ENCODE measurements around the gene SNORC.
A peak's percentile ranks its signal among the peaks of the same experiment; 100 is the strongest.

SNORC gene

DNA sequence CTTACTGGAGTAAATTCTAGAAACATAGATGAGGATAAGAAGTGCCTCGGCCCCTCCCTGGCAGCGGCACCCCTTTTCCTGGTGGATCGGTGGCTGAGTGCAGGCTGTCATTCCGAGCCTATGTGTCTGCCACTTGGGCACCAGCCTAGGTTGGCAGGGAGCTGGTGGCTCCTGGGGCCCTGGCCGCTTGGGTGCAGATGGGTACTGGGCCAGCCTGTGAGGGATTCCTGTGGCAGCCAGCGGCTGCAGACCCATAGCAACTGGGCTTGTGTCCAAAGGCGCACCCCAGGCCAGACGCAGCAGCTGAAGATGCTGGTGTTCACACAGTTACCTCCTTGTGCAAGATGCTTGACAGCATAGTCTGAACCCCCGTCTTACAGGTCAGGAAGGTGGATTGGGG is 2.8 kb downstream of the SNORC start:
- Histone ChIP-seq H3K36me3 (ENCODE audit: control insufficient read depth, insufficient read depth, low read length) (no peaks in the 10 kb centered on the region; the same call in 1 of the 2 replicates), H3K27me3 (replicated peaks; ENCODE audit: control insufficient read depth, insufficient read depth, low read length) (no peaks in the 10 kb centered on the region), H3K4me3 (replicated peaks; ENCODE audit: low read depth, low read length) (no peak overlapping the region)
- DNase-seq (ENCODE audit: extremely low read depth, insufficient read length), result no peak
- TF ChIP-seq, protein P1, sequence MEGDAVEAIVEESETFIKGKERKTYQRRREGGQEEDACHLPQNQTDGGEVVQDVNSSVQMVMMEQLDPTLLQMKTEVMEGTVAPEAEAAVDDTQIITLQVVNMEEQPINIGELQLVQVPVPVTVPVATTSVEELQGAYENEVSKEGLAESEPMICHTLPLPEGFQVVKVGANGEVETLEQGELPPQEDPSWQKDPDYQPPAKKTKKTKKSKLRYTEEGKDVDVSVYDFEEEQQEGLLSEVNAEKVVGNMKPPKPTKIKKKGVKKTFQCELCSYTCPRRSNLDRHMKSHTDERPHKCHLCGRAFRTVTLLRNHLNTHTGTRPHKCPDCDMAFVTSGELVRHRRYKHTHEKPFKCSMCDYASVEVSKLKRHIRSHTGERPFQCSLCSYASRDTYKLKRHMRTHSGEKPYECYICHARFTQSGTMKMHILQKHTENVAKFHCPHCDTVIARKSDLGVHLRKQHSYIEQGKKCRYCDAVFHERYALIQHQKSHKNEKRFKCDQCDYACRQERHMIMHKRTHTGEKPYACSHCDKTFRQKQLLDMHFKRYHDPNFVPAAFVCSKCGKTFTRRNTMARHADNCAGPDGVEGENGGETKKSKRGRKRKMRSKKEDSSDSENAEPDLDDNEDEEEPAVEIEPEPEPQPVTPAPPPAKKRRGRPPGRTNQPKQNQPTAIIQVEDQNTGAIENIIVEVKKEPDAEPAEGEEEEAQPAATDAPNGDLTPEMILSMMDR (IDR thresholded peaks at IDR 0.05; ENCODE audit: insufficient read depth, low read length, poor library complexity, severe bottlenecking), result no peak

DNA sequence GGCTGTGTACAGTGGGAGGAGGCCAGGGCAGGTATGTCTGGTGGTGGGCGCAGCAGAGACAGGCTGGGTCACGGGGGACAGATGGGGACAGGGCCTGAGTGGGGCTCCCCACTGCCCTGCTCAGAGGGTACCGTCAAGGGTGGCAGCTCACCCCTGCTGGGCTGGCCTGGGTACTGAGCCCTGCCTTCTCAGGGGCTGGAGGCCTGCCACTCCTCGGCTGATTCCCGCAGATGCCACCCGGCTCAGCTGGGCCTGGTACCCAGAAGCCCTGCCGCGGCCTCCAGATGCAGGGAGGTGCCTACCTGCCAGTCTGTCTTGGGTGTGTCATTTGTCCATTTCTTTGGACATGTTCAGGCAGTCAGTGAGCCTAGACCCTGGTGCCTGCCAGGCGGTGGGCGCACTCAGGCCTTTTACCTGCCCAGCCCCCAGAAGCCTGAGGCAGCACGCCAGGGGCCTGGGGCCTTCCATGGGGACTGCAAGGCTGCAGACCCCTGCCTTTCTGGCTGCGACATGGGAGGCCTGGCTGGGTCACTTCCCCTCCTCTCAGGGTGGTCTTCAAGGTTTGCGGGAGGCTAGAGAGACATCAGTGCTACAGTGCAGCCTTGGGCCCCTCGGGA is 3.3 kb downstream of the SNORC start:
- TF ChIP-seq, protein P1 (IDR thresholded peaks at IDR 0.05; ENCODE audit: insufficient read depth, low read length, poor library complexity, severe bottlenecking), result no peak
- H3K36me3 ChIP-seq (ENCODE audit: control insufficient read depth, insufficient read depth, low read length), result no peaks in the 10 kb centered on the region; the same call in 1 of the 2 replicates
- no peak overlapping the region for H3K4me3 ChIP-seq (replicated peaks; ENCODE audit: low read depth, low read length)

DNA sequence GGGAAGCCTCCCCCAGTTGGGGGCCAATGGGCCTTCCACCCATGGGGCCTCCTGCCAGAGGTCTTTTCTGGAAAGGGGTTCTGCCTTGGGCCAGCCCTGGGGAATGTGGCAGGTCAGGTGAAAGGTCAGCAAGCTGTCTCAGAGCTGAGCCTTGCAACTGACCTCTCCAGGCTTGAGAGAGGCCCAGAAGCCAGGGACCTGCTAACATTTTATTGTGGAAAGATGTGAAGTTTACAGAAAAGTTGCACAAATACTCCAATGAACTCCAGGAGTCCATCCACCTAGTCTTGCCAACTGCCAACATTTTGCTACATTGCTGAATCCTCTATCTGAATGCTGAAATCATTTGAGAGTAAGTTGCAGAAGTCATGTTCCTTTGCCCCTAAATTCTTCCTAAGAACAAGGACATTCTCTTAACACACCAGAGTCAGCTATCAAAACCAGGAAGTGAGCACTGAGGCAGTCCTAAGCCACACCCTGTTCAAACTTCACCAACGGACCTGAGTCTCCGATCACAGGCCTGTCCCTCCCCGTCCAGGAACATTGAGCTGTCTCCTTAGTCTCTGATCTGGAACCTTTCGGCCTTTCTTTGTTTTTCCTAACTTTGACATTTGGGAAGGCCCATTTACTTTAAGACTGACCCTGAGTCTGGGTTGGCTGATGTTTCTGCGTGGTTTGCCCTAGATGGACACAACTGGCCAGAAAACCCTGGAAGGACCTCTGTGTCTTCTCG is 4.0 kb downstream of the SNORC start:
- no peaks in the 10 kb centered on the region for H3K27me3 ChIP-seq (replicated peaks; ENCODE audit: control insufficient read depth, insufficient read depth, low read length)
- no peak for DNase-seq (ENCODE audit: extremely low read depth, insufficient read length)
- H3K4me3 ChIP-seq (replicated peaks; ENCODE audit: low read depth, low read length), result no peak overlapping the region
- H3K36me3 ChIP-seq (ENCODE audit: control insufficient read depth, insufficient read depth, low read length), result no peaks in the 10 kb centered on the region; the same call in 1 of the 2 replicates
- TF ChIP-seq, protein P1 (IDR thresholded peaks at IDR 0.05; ENCODE audit: insufficient read depth, low read length, poor library complexity, severe bottlenecking), result no peak

More for the DNA sequence above, 3.3 kb downstream of the SNORC start:
- no peak for DNase-seq (ENCODE audit: extremely low read depth, insufficient read length)
- H3K27me3 ChIP-seq (replicated peaks; ENCODE audit: control insufficient read depth, insufficient read depth, low read length), result no peaks in the 10 kb centered on the region

DNA sequence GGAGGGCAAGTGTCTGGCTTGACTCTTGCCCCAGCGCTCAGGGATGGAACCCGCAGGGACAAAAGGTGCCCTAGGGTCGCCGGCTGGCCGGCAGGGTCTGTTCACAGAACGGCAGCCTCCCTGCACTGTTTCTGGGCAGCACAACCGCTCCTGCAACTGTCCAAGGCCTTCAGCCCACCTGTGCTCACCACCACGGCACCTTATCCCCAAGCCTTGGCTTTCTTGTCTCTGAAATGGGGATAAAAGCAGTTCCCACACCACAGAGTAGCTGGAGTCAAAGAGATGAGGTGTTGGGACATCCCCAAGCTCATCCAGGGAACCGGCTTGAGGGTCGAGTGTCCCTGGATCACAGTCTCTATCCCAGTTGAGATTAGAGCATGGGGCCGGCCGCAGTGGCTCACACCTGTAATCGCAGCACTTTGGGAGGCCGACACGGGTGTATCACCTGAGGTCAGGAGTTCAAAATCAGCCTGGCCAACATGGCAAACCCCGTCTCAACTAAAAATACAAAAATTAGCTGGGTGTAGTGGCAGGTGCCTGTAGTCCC is 4.7 kb downstream of the SNORC start:
- H3K36me3 ChIP-seq (ENCODE audit: control insufficient read depth, insufficient read depth, low read length), result no peaks in the 10 kb centered on the region; the same call in 1 of the 2 replicates
- no peak overlapping the region for H3K4me3 ChIP-seq (replicated peaks; ENCODE audit: low read depth, low read length)
- no peak for DNase-seq (ENCODE audit: extremely low read depth, insufficient read length)
- H3K27me3 ChIP-seq (replicated peaks; ENCODE audit: control insufficient read depth, insufficient read depth, low read length), result no peaks in the 10 kb centered on the region
- TF ChIP-seq, protein P1 (IDR thresholded peaks at IDR 0.05; ENCODE audit: insufficient read depth, low read length, poor library complexity, severe bottlenecking), result no peak

DNA sequence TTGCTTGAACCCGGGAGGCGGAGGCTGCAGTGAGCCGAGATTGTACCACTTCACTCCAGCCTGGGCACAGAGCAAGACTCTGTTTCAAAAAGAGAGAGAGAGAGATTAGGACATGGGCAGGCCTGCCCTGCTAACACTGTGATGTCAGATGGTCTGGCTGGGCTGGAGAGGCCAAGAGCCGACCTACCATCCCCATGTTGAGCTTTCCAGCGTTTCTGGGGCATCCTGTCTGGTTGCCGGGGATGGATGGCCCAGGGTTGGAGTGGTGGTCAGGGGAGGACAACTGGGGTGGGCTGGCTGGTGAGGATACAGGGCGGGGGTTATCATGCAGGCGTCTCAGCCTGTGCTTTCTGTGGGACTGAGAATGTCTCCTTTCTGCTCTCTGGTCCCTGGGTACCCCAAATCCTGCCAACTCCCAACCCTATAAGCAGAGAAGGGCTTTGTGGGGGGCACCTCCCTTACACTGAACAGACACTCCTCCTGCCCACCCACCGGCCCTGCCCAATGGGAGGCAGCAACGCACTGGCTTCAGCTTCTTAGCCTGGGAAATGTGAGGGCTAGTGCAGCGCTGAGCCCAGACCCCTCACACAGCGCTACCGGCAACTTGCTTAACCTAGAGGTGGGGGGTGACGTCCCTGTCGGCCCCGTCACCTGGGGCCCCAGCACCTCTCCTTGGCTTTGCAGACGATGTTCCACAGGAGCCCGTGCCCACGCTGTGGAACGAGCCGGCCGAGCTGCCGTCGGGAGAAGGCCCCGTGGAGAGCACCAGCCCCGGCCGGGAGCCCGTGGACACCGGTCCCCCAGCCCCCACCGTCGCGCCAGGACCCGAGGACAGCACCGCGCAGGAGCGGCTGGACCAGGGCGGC is 5.4 kb downstream of the SNORC start:
- H3K27me3 ChIP-seq (replicated peaks; ENCODE audit: control insufficient read depth, insufficient read depth, low read length), result no peaks in the 10 kb centered on the region
- DNase-seq (ENCODE audit: extremely low read depth, insufficient read length), result no peak
- no peaks in the 10 kb centered on the region; the same call in 1 of the 2 replicates for H3K36me3 ChIP-seq (ENCODE audit: control insufficient read depth, insufficient read depth, low read length)
- H3K4me3 ChIP-seq (replicated peaks; ENCODE audit: low read depth, low read length), result peak overlapping the region; percentile 63
- TF ChIP-seq, protein P1 (IDR thresholded peaks at IDR 0.05; ENCODE audit: insufficient read depth, low read length, poor library complexity, severe bottlenecking), result no peak

Measured in GM06990 (cell line).